Activated CD8-positive, alpha-beta T cell treated with anti-CD3 and anti-CD28 coated beads, Interleukin-2, amount 10 ng/mL, durations not matched to agents 7 days and 5 days (primary cell): ENCODE results near the gene TMEM156. TPM values are rescaled to one million over a fixed set of nuclear protein-coding genes. Genes with fewer than 3 reads are reported as not detected.

Source experiments
- ATAC-seq: fragments of 150-1000 bp; cut with Tn5 transposase; one replicate; pipeline ENCODE4 v1.10.0; 2021; ENCODE audit warnings: moderate library complexity
- CTCF ChIA-PET: fragments of 350-600 bp; sonication (Branson Sonifier 250); formaldehyde crosslinking; loops from one replicate; lab custom pipeline; 2021; ENCODE audit warnings: antibody characterized with exemption; lab: Charles Lee
- POLR2A ChIA-PET: fragments of 350-600 bp; sonication (Branson Sonifier 250); formaldehyde crosslinking; loops from one replicate; lab custom pipeline; 2021; ENCODE audit warnings: antibody characterized with exemption; lab: Charles Lee
- DNase-seq: peaks from one replicate; pipeline ENCODE4 v3.0.0-alpha.2; 2020
- H3K27ac Mint-ChIP-seq: one replicate; pipeline ENCODE4 v1.8.0; 2021; ENCODE audit warnings: mild to moderate bottlenecking, mixed read lengths
- H3K27me3 Mint-ChIP-seq: one replicate; pipeline ENCODE4 v1.8.0; 2021; ENCODE audit warnings: low read depth, mixed read lengths
- H3K36me3 Mint-ChIP-seq: one replicate; pipeline ENCODE4 v1.8.0; 2021; ENCODE audit warnings: low read depth, mixed read lengths
- H3K4me1 Mint-ChIP-seq: one replicate; pipeline ENCODE4 v1.8.0; 2021; ENCODE audit warnings: low read depth, mixed read lengths
- H3K4me3 Mint-ChIP-seq: one replicate; pipeline ENCODE4 v1.8.0; 2021; ENCODE audit warnings: mild to moderate bottlenecking, mixed read lengths
- H3K9me3 Mint-ChIP-seq: one replicate; pipeline ENCODE4 v1.8.0; 2022; ENCODE audit warnings: mixed read lengths; ENCODE audit not compliant: insufficient read depth
- total RNA-seq, 2 experiments: library from RNA; stranded (reverse); gene quantifications; one replicate each; pipeline ENCODE4 v1.2.3, GENCODE V29; 2021

TMEM156 gene
- total RNA-seq, 2 experiments from 2014 or later = 12.4 to 14.1 TPM

- H3K4me3 Mint-ChIP-seq = no peak overlapping the region
- no peak for DNase-seq
- CTCF ChIA-PET = interaction anchor here (0.6 to 0.9 kb wide), 2 partner anchors 9 to 1322 kb away, joined by 3 to 4 read pairs; no protein-coding TSS in a partner anchor
- peaks cover 3% of the 10 kb centered on the region for H3K27me3 Mint-ChIP-seq
- H3K4me1 Mint-ChIP-seq = peaks cover under 1% of the 10 kb centered on the region
- POLR2A ChIA-PET = no interaction called here
- no peaks in the 10 kb centered on the region for H3K9me3 Mint-ChIP-seq
- ATAC-seq = no peak
- no peaks in the 10 kb centered on the region for H3K36me3 Mint-ChIP-seq
- H3K27ac Mint-ChIP-seq = no peak overlapping the region
These were observed 96.7 kb downstream of the TMEM156 start for GRCh38 chr4:38935391-38936073.

- POLR2A ChIA-PET = no interaction called here
- CTCF ChIA-PET = interaction anchor here (1.0 kb wide), 1 partner anchor 148 kb away, joined by 3 read pairs; the partner anchor contains the start of gene TLR10
These were observed 101.1 kb downstream of the TMEM156 start for GRCh38 chr4:38931125-38931524.

GRCh38 chr4:38930707-38931106, 101.5 kb downstream of the TMEM156 start:
- Mint-ChIP-seq H3K9me3 (no peaks in the 10 kb centered on the region), H3K4me3 (no peak overlapping the region), H3K27ac (no peak overlapping the region), H3K27me3 (peaks cover 3% of the 10 kb centered on the region), H3K4me1 (no peaks in the 10 kb centered on the region), H3K36me3 (no peaks in the 10 kb centered on the region)
- ChIA-PET CTCF (no interaction called here), POLR2A (no interaction called here)
- ATAC-seq = no peak
- no peak for DNase-seq

More at GRCh38 chr4:38931125-38931524, 101.1 kb downstream of the TMEM156 start:
- Mint-ChIP-seq H3K4me3 (no peak overlapping the region), H3K27me3 (peaks cover 3% of the 10 kb centered on the region), H3K27ac (no peak overlapping the region), H3K4me1 (no peaks in the 10 kb centered on the region), H3K9me3 (no peaks in the 10 kb centered on the region), H3K36me3 (no peaks in the 10 kb centered on the region)
- ATAC-seq (no peak), DNase-seq (no peak)

- no peaks in the 10 kb centered on the region for H3K9me3 Mint-ChIP-seq
- H3K4me1 Mint-ChIP-seq = no peaks in the 10 kb centered on the region
- ATAC-seq (no peak), DNase-seq (no peak)
- ChIA-PET CTCF (no interaction called here), POLR2A (no interaction called here)
- no peaks in the 10 kb centered on the region for H3K36me3 Mint-ChIP-seq
- H3K27ac Mint-ChIP-seq = no peak overlapping the region
- H3K4me3 Mint-ChIP-seq = no peak overlapping the region
- H3K27me3 Mint-ChIP-seq = peaks cover 3% of the 10 kb centered on the region
These were observed 102.0 kb downstream of the TMEM156 start for GRCh38 chr4:38930204-38930603.

- Mint-ChIP-seq H3K27me3 (peaks cover 3% of the 10 kb centered on the region), H3K27ac (no peak overlapping the region), H3K36me3 (no peaks in the 10 kb centered on the region), H3K4me3 (no peak overlapping the region), H3K4me1 (no peaks in the 10 kb centered on the region), H3K9me3 (no peaks in the 10 kb centered on the region)
- CTCF ChIA-PET = interaction anchor here (1.2 kb wide), 1 partner anchor 26 kb away, joined by 5 read pairs; no protein-coding TSS in a partner anchor
- POLR2A ChIA-PET = no interaction called here
- DNase-seq = no peak
- ATAC-seq = no peak
These were observed 103.2 kb downstream of the TMEM156 start for GRCh38 chr4:38928974-38929373.

- H3K36me3 Mint-ChIP-seq = no peaks in the 10 kb centered on the region
- H3K27me3 Mint-ChIP-seq = peaks cover 3% of the 10 kb centered on the region
- no peaks in the 10 kb centered on the region for H3K4me1 Mint-ChIP-seq
- ChIA-PET POLR2A (no interaction called here), CTCF (interaction anchor here (1.2 kb wide), 1 partner anchor 26 kb away, joined by 5 read pairs; no protein-coding TSS in a partner anchor)
- ATAC-seq (no peak), DNase-seq (no peak)
- no peak overlapping the region for H3K4me3 Mint-ChIP-seq
- no peaks in the 10 kb centered on the region for H3K9me3 Mint-ChIP-seq
- H3K27ac Mint-ChIP-seq = no peak overlapping the region
These were observed 103.6 kb downstream of the TMEM156 start for GRCh38 chr4:38928568-38928967.

GRCh38 chr4:38926896-38927295, 105.3 kb downstream of the TMEM156 start:
- no peaks in the 10 kb centered on the region for H3K36me3 Mint-ChIP-seq
- H3K4me3 Mint-ChIP-seq = no peak overlapping the region
- peaks cover 3% of the 10 kb centered on the region for H3K27me3 Mint-ChIP-seq
- no peak overlapping the region for H3K27ac Mint-ChIP-seq
- H3K9me3 Mint-ChIP-seq = no peaks in the 10 kb centered on the region
- no peaks in the 10 kb centered on the region for H3K4me1 Mint-ChIP-seq
- no peak for ATAC-seq
- ChIA-PET POLR2A (no interaction called here), CTCF (interaction anchor here (0.8 to 1.7 kb wide), 4 partner anchors 9 to 24 kb away, joined by 3 to 4 read pairs (median 4); no protein-coding TSS in a partner anchor)
- no peak for DNase-seq

GRCh38 chr4:38925492-38926413, 106.5 kb downstream of the TMEM156 start:
- H3K36me3 Mint-ChIP-seq = no peaks in the 10 kb centered on the region
- no peak overlapping the region for H3K27ac Mint-ChIP-seq
- no peak overlapping the region for H3K4me3 Mint-ChIP-seq
- H3K4me1 Mint-ChIP-seq = peaks cover under 1% of the 10 kb centered on the region
- CTCF ChIA-PET = interaction anchor here (0.8 to 1.7 kb wide), 2 partner anchors 10 to 23 kb away, joined by 4 read pairs; no protein-coding TSS in a partner anchor
- POLR2A ChIA-PET = no interaction called here
- no peak for DNase-seq
- no peak for ATAC-seq
- H3K9me3 Mint-ChIP-seq = no peaks in the 10 kb centered on the region
- H3K27me3 Mint-ChIP-seq = peaks cover 3% of the 10 kb centered on the region

GRCh38 chr4:38924353-38924752, 107.9 kb downstream of the TMEM156 start:
- no peak overlapping the region for H3K27ac Mint-ChIP-seq
- H3K9me3 Mint-ChIP-seq = no peaks in the 10 kb centered on the region
- DNase-seq = no peak
- H3K27me3 Mint-ChIP-seq = peaks cover 3% of the 10 kb centered on the region
- ChIA-PET CTCF (interaction anchor here (0.6 to 1.2 kb wide), 4 partner anchors 8 to 34 kb away, joined by 3 to 4 read pairs (median 3); no protein-coding TSS in a partner anchor), POLR2A (interaction anchor here (0.8 kb wide), 1 partner anchor 17 kb away, joined by 3 read pairs; no protein-coding TSS in a partner anchor)
- no peak for ATAC-seq
- H3K36me3 Mint-ChIP-seq = no peaks in the 10 kb centered on the region
- H3K4me3 Mint-ChIP-seq = no peak overlapping the region
- H3K4me1 Mint-ChIP-seq = peaks cover 3% of the 10 kb centered on the region

- Mint-ChIP-seq H3K36me3 (no peaks in the 10 kb centered on the region), H3K9me3 (no peaks in the 10 kb centered on the region), H3K27me3 (peaks cover 3% of the 10 kb centered on the region), H3K4me1 (peaks cover 3% of the 10 kb centered on the region), H3K4me3 (no peak overlapping the region), H3K27ac (no peak overlapping the region)
- DNase-seq (no peak), ATAC-seq (no peak)
- CTCF ChIA-PET = interaction anchor here (1.0 to 1.2 kb wide), 2 partner anchors 8 to 21 kb away, joined by 3 to 4 read pairs; no protein-coding TSS in a partner anchor
- POLR2A ChIA-PET = interaction anchor here (0.6 to 0.8 kb wide), 2 partner anchors 18 to 48 kb away, joined by 3 to 4 read pairs; no protein-coding TSS in a partner anchor
These were observed 108.5 kb downstream of the TMEM156 start for GRCh38 chr4:38923746-38924145.

- Mint-ChIP-seq H3K27ac (no peak overlapping the region), H3K36me3 (no peaks in the 10 kb centered on the region), H3K4me3 (no peak overlapping the region), H3K27me3 (peaks cover 3% of the 10 kb centered on the region), H3K9me3 (no peaks in the 10 kb centered on the region), H3K4me1 (peaks cover 3% of the 10 kb centered on the region)
- ChIA-PET POLR2A (no interaction called here), CTCF (interaction anchor here (1.2 kb wide), 1 partner anchor 19 kb away, joined by 4 read pairs; no protein-coding TSS in a partner anchor)
- ATAC-seq (no peak), DNase-seq (no peak)
These were observed 111.1 kb downstream of the TMEM156 start for GRCh38 chr4:38921151-38921550.
